GM19240 (cell line): Measurements from ENCODE around the gene TNFSF10.
A peak's percentile ranks its signal among the peaks of the same experiment; 100 is the strongest.

Experiments
- DNase-seq: peaks from one replicate; pipeline ENCODE4 v3.0.0; 2011; ENCODE audit warnings: low spot score; ENCODE audit not compliant: insufficient read length

The TNFSF10 gene

GRCh38 chr3:172518929-172519640 lies 4.1 kb downstream of the TNFSF10 start:
- no peak for DNase-seq

- no peak for DNase-seq
Observed at GRCh38 chr3:172517859-172518466, 5.3 kb downstream of the TNFSF10 start.

- DNase-seq, result no peak
Observed at GRCh38 chr3:172516318-172517214, 6.7 kb downstream of the TNFSF10 start.

- DNase-seq, result no peak
Observed at GRCh38 chr3:172515130-172515918, 7.9 kb downstream of the TNFSF10 start.

- DNase-seq, result no peak
Observed at GRCh38 chr3:172514678-172515077, 8.6 kb downstream of the TNFSF10 start.

GRCh38 chr3:172513488-172513887 lies 9.7 kb downstream of the TNFSF10 start:
- DNase-seq, result no peak

GRCh38 chr3:172511783-172512762 lies 11.2 kb downstream of the TNFSF10 start:
- DNase-seq, result no peak

- DNase-seq, result no peak
Observed at GRCh38 chr3:172506094-172506493, 17.1 kb downstream of the TNFSF10 start.

GRCh38 chr3:172501540-172501939 lies 21.7 kb downstream of the TNFSF10 start:
- DNase-seq, result no peak

- peak; percentile 25 for DNase-seq
Observed at GRCh38 chr3:172490198-172490669, 33.0 kb downstream of the TNFSF10 start.

GRCh38 chr3:172478116-172478515 lies 45.1 kb downstream of the TNFSF10 start:
- DNase-seq, result no peak

- no peak for DNase-seq
Observed at GRCh38 chr3:172476347-172476746, 46.9 kb downstream of the TNFSF10 start.

GRCh38 chr3:172475703-172476102 lies 47.5 kb downstream of the TNFSF10 start:
- no peak for DNase-seq

GRCh38 chr3:172471903-172472302 lies 51.3 kb downstream of the TNFSF10 start:
- no peak for DNase-seq

- no peak for DNase-seq
Observed at GRCh38 chr3:172470588-172470987, 52.6 kb downstream of the TNFSF10 start.

GRCh38 chr3:172467170-172467824 lies 55.9 kb downstream of the TNFSF10 start:
- DNase-seq, result no peak

GRCh38 chr3:172466553-172467130 lies 56.6 kb downstream of the TNFSF10 start:
- no peak for DNase-seq

GRCh38 chr3:172465281-172465680 lies 57.9 kb downstream of the TNFSF10 start:
- no peak for DNase-seq

- DNase-seq, result no peak
Observed at GRCh38 chr3:172464306-172464705, 58.9 kb downstream of the TNFSF10 start.
